GM12878 (cell line): ENCODE results near the gene HPX. TPM values are rescaled to one million over a fixed set of nuclear protein-coding genes. Genes with fewer than 3 reads are reported as not detected.

ENCODE experiments used
- ATAC-seq: fragments of 200-7000 bp; cut with Tn5 transposase; 3 replicates; pipeline ENCODE4 v1.9.1; 2020; ENCODE audit warnings: mild to moderate bottlenecking, moderate library complexity
- BruUV-seq: library from RNA; stranded (reverse); fragments of 400-500 nt; replicated peaks from 2 replicates; lab custom pipeline; 2021; lab: Mats Ljungman, UMichigan
- CTCF ChIA-PET: fragments of 300-600 bp; sonication (Branson Sonifier 250); formaldehyde crosslinking; extraction: SDS; loops from one replicate; lab custom pipeline; 2021; ENCODE audit warnings: inconsistent platforms; lab: Yijun Ruan, JAX
- POLR2A ChIA-PET: fragments of 350-600 bp; formaldehyde crosslinking; extraction: SDS; loops from one replicate; lab custom pipeline; 2021; ENCODE audit warnings: inconsistent platforms; lab: Charles Lee
- RAD21 ChIA-PET: fragments of 300-600 bp; sonication (Branson Sonifier 250); formaldehyde crosslinking; loops from one replicate; lab custom pipeline; 2023; ENCODE audit warnings: antibody characterized with exemption; ENCODE audit not compliant: unreplicated experiment; lab: Charles Lee
- SMC1A ChIA-PET: fragments of 300-600 bp; sonication (Branson Sonifier 250); formaldehyde crosslinking; loops from one replicate; lab custom pipeline; 2023; ENCODE audit not compliant: unreplicated experiment, uncharacterized antibody; lab: Charles Lee
- DNase-seq: peaks from one replicate; pipeline ENCODE4 v3.0.0-alpha.2; 2011; ENCODE audit warnings: low read depth, low spot score
- FAIRE-seq: peaks from 3 replicates; lab custom pipeline; 2011; peaks lifted over from hg19 to GRCh38; lab: Jason Lieb, UNC
- H2AFZ ChIP-seq: 2 replicates; pipeline ENCODE4 v1.6.0; 2011; ENCODE audit warnings: low read depth, low read length, control low read depth; ENCODE audit not compliant: control insufficient read depth
- H3K27ac ChIP-seq: 2 replicates; pipeline ENCODE4 v1.5.1; 2011; ENCODE audit warnings: control low read depth; ENCODE audit not compliant: control insufficient read depth, insufficient read depth
- H3K27me3 ChIP-seq, 2 experiments: replicated peaks in 1 of 2; 2 replicates each; pipeline versions ENCODE4 v1.6.0 to v1.6.1; 2011; ENCODE audit warnings: low read length in 1 of 2; ENCODE audit not compliant: control insufficient read depth in 2 of 2, insufficient read depth in 2 of 2
- H3K36me3 ChIP-seq, 2 experiments: 2 replicates each; pipeline ENCODE4 v1.5.1; 2011; ENCODE audit warnings: low read length in 1 of 2; ENCODE audit not compliant: control insufficient read depth in 2 of 2, insufficient read depth in 2 of 2
- H3K4me1 ChIP-seq: 2 replicates; pipeline ENCODE4 v1.6.1; 2011; ENCODE audit warnings: mild to moderate bottlenecking, low read length, moderate library complexity, mixed read lengths; ENCODE audit not compliant: control insufficient read depth, insufficient read depth
- H3K4me2 ChIP-seq: 2 replicates; pipeline ENCODE4 v1.6.0; 2011; ENCODE audit warnings: control low read depth; ENCODE audit not compliant: control insufficient read depth, insufficient read depth
- H3K4me3 ChIP-seq: fragments of 200-600 bp; sonication (generic); 2 replicates; pipeline ENCODE4 v1.5.1; 2016
- H3K79me2 ChIP-seq: 2 replicates; pipeline ENCODE4 v1.6.0; 2011; ENCODE audit warnings: low read length; ENCODE audit not compliant: control insufficient read depth, insufficient read depth
- H3K9ac ChIP-seq: 2 replicates; pipeline ENCODE4 v1.8.0; 2011; ENCODE audit warnings: low read length, control low read depth, mixed read lengths; ENCODE audit not compliant: control insufficient read depth, insufficient read depth
- H3K9me3 ChIP-seq: replicated peaks from 3 replicates; pipeline ENCODE4 v1.5.1; 2011; ENCODE audit warnings: mild to moderate bottlenecking, low read length; ENCODE audit not compliant: control insufficient read depth, insufficient read depth
- H4K20me1 ChIP-seq: 2 replicates; pipeline ENCODE4 v1.6.0; 2011; ENCODE audit not compliant: control insufficient read depth, insufficient read depth
- BCLAF1 ChIP-seq: fragments of 450-650 bp; IDR thresholded peaks from 2 replicates; pipeline ENCODE4 v1.6.1; 2017; ENCODE audit warnings: antibody characterized with exemption, mild to moderate bottlenecking, moderate library complexity
- BMI1 ChIP-seq: fragments of 450-650 bp; IDR thresholded peaks from 2 replicates; pipeline ENCODE4 v1.6.1; 2016; ENCODE audit warnings: mild to moderate bottlenecking, moderate library complexity, borderline replicate concordance
- BRCA1 ChIP-seq: IDR thresholded peaks from 2 replicates; pipeline ENCODE4 v1.6.1; 2011; ENCODE audit warnings: low read depth, low read length, improper control_type of control experiment
- CBX5 ChIP-seq: sonication (generic); IDR thresholded peaks from 2 replicates; pipeline ENCODE4 v1.6.1; 2016; ENCODE audit warnings: low read depth, moderate library complexity, mild to moderate bottlenecking, inconsistent platforms
- EED ChIP-seq: sonication (generic); IDR thresholded peaks from 2 replicates; pipeline ENCODE4 v1.6.1; 2016; ENCODE audit warnings: antibody characterized with exemption, low read depth
- EGR1 ChIP-seq, 2 experiments: IDR thresholded peaks; 1 replicate in 1 of 2; 2 replicates in 1 of 2; pipeline ENCODE4 v1.6.1; 2011 to 2012; ENCODE audit warnings: low read depth in 2 of 2, low read length in 2 of 2, borderline replicate concordance in 1 of 2, mild to moderate bottlenecking in 1 of 2, moderate library complexity in 1 of 2
- ELK1 ChIP-seq: IDR thresholded peaks from 2 replicates; pipeline ENCODE4 v1.6.1; 2012; ENCODE audit warnings: low read depth, low read length, improper control_type of control experiment
- EP300 ChIP-seq, 2 experiments: fragments of 150-350 bp in 1 of 2; IDR thresholded peaks; 2 replicates each; pipeline ENCODE4 v1.6.1; 2011 to 2012; ENCODE audit warnings: low read depth in 2 of 2, low read length in 2 of 2, borderline replicate concordance in 1 of 2, improper control_type of control experiment in 1 of 2, inconsistent platforms in 1 of 2; ENCODE audit not compliant: control insufficient read depth in 1 of 2
- IKZF1 ChIP-seq: fragments of 450-650 bp; conservative IDR thresholded peaks from 2 replicates; pipeline ENCODE4 v1.6.1; 2017; ENCODE audit warnings: antibody characterized with exemption, mild to moderate bottlenecking
- MYC ChIP-seq: IDR thresholded peaks from 2 replicates; pipeline ENCODE4 v1.6.1; 2011; ENCODE audit warnings: mild to moderate bottlenecking, low read length, moderate library complexity, inconsistent platforms; ENCODE audit not compliant: insufficient read depth, insufficient replicate concordance, insufficient read length, severe bottlenecking
- PAX5 ChIP-seq: IDR thresholded peaks from 2 replicates; pipeline ENCODE4 v1.6.1; 2011; ENCODE audit warnings: low read depth, low read length, borderline replicate concordance
- RUNX3 ChIP-seq: IDR thresholded peaks from 2 replicates; pipeline ENCODE4 v1.6.1; 2012; ENCODE audit warnings: low read length, inconsistent platforms
- SMAD5 ChIP-seq: IDR thresholded peaks from 2 replicates; pipeline ENCODE4 v1.6.1; 2016; ENCODE audit warnings: antibody characterized with exemption, low read depth
- SUPT20H ChIP-seq: IDR thresholded peaks from 2 replicates; pipeline ENCODE4 v1.6.1; 2011; ENCODE audit warnings: low read depth, mild to moderate bottlenecking, low read length, moderate library complexity, borderline replicate concordance; ENCODE audit not compliant: control insufficient read depth
- TCF7 ChIP-seq: IDR thresholded peaks from 2 replicates; pipeline ENCODE4 v1.6.1; 2014; ENCODE audit warnings: antibody characterized with exemption, borderline replicate concordance
- ZBTB11 ChIP-seq: fragments of 450-650 bp; formaldehyde crosslinking; IDR thresholded peaks from 2 replicates; pipeline ENCODE4 v1.5.0; 2022; ENCODE audit warnings: mild to moderate bottlenecking, missing genetic modification characterization
- WGBS: methylation state at CpG from one replicate; pipeline ENCODE4 v1.1.6; 2016; ENCODE audit warnings: low lambda C conversion rate; ENCODE audit not compliant: insufficient replicate concordance, insufficient coverage; ENCODE audit errors: missing lambda C conversion rate; 5-methylcytosine and 5-hydroxymethylcytosine counted together
- in situ Hi-C: fragments of 300-500 bp; cut with MboI; formaldehyde crosslinking; loops from 9 replicates; pipeline ENCODE4 v1.14.3; 2018; ENCODE audit warnings: mixed read lengths
- intact Hi-C: fragments of 100-400 bp; cut with micrococcal nuclease; formaldehyde crosslinking; loops from one replicate; pipeline ENCODE4 v1.14.2; 2022; ENCODE audit not compliant: unreplicated experiment
- polyA plus RNA-seq, 11 experiments: library from polyadenylated mRNA; depleted of rRNA in 4 of 11; unstranded in 6 of 11; stranded (reverse) in 5 of 11; fragments of >200 nt; fragmentation: Nextera tagmentation in 4 of 11; fragmentation: Illumina TruSeq in 1 of 11; extraction: Ambion mirVana in 4 of 11; extraction: Trizol in 1 of 11; gene quantifications; 1 replicate in 1 of 11; 2 replicates in 10 of 11; pipeline versions ENCODE4 v1.2.1 to v1.2.3, GENCODE V29; 2011 to 2016; ENCODE audit warnings: inconsistent platforms in 2 of 11, missing spikeins in 2 of 11, low read depth in 1 of 11
- total RNA-seq, 4 experiments: library from RNA; depleted of rRNA in 3 of 4; stranded (reverse); fragments of >200 nt in 3 of 4; fragmentation: Illumina TruSeq in 1 of 4; extraction: Trizol in 1 of 4; gene quantifications; 2 replicates each; pipeline versions ENCODE4 v1.2.1 to v1.2.3, GENCODE V29; 2013 to 2021

The HPX gene
- total and polyA plus RNA-seq, 10 of the 15 experiments (the other 5 are each of a cell fraction or from before 2014, with no cell fraction given): 0.08 to 1.7 (median 0.18) TPM; not detected in 1

- intact Hi-C loops (loop anchor here (10.0 kb wide), 2 partner anchors 251 to 1039 kb away; partner anchors contain the start of genes CNGA4 and FHIP1B), in situ Hi-C loops (no loop called here)
- no peak overlapping the region for H3K4me3 ChIP-seq
- DNase-seq (no peak), FAIRE-seq (no peak), ATAC-seq (no peak)
- RAD21 ChIA-PET: interaction anchor here (0.9 to 3.4 kb wide), 2 partner anchors 107 to 197 kb away, joined by 3 to 14 read pairs; partner anchors contain the start of gene MRPL17
- H3K9me3 ChIP-seq: no peaks in the 10 kb centered on the region
- H3K4me1 ChIP-seq: peaks cover 11% of the 10 kb centered on the region
- no TSS peak for BruUV-seq
- peaks cover 23% of the 10 kb centered on the region for H3K79me2 ChIP-seq
- peaks cover 0 to 12% of the 10 kb centered on the region in 2 experiments; a peak in 2 of 4 replicates for H3K36me3 ChIP-seq
- no peaks in the 10 kb centered on the region for H4K20me1 ChIP-seq
- POLR2A ChIA-PET: interaction anchor here (0.9 to 1.5 kb wide), 5 partner anchors 9 to 251 kb away, joined by 3 to 5 read pairs (median 4); partner anchors contain the start of gene DNHD1
- no peaks in the 10 kb centered on the region for H3K27me3 ChIP-seq
- 31% methylated on average over 3 of the region's 3 CpGs for WGBS
- peak overlapping the region; percentile 8; the same call in 1 of the 2 replicates for H3K27ac ChIP-seq
- SMC1A ChIA-PET: interaction anchor here (1.4 to 2.4 kb wide), 4 partner anchors 9 to 108 kb away, joined by 5 to 8 read pairs (median 6); no protein-coding TSS in a partner anchor
- H3K9ac ChIP-seq: no peak overlapping the region
- no peak overlapping the region for H2AFZ ChIP-seq
- CTCF ChIA-PET: interaction anchor here (0.9 to 10.7 kb wide), 6 partner anchors 11 to 197 kb away, joined by 3 to 119 read pairs (median 8); partner anchors contain the start of genes DNHD1 and MRPL17
- no peak overlapping the region for H3K4me2 ChIP-seq
- TF ChIP-seq IKZF1: 0 out of 2 replicates have a peak, but pooled peaks have one; percentile 20
- 0 out of 2 replicates have a peak, but pooled peaks have one; percentile 28 for TF ChIP-seq EED
- TF ChIP-seq EP300 (IDR thresholded peaks at IDR 0.05; ENCODE audit: borderline replicate concordance in 1 of 2, control insufficient read depth in 1 of 2, low read depth in 2 of 2, low read length in 2 of 2): no peak
- TF ChIP-seq BCLAF1: no peak
- TF ChIP-seq ZBTB11 (CRISPR knock-in tag): no peak
- peak; percentile 81; the same call in 1 of the 2 replicates for TF ChIP-seq TCF7
- no peak for TF ChIP-seq BRCA1
- no peak for TF ChIP-seq SUPT20H
- no peak for TF ChIP-seq BMI1
- TF ChIP-seq SMAD5: no peak
- no peak for TF ChIP-seq CBX5
- TF ChIP-seq EGR1 (IDR thresholded peaks at IDR 0.05; ENCODE audit: borderline replicate concordance in 1 of 2, low read depth in 2 of 2, low read length in 2 of 2): no peak
- TF ChIP-seq RUNX3: peak; percentile 82
- TF ChIP-seq MYC: no peak
- no peak for TF ChIP-seq ELK1
- no peak for TF ChIP-seq PAX5
Observed at GRCh38 chr11:6486256-6486655, 45.5 kb upstream of the HPX start.
